Progenitor cell of endocrine pancreas (in vitro differentiated cells): ENCODE data around the gene STARD3. TPM values are rescaled to one million over a fixed set of nuclear protein-coding genes. Genes with fewer than 3 reads are reported as not detected.
"Not testable (repeated sequence)": the region's sequence is repeated elsewhere in the genome, so short reads cannot be mapped to it uniquely, and the experiment has no call there.

ENCODE experiments used
- DNase-seq: peaks from one replicate; pipeline ENCODE4 v3.0.0; 2021; ENCODE audit warnings: low spot score; ENCODE audit not compliant: unreplicated experiment
- H3K27ac Mint-ChIP-seq: 2 replicates; pipeline ENCODE4 v1.8.0; 2021; ENCODE audit warnings: mild to moderate bottlenecking, moderate library complexity, mixed read lengths
- H3K27me3 Mint-ChIP-seq: 2 replicates; pipeline ENCODE4 v1.8.0; 2021; ENCODE audit warnings: mixed read lengths
- H3K36me3 Mint-ChIP-seq: 2 replicates; pipeline ENCODE4 v1.8.0; 2022; ENCODE audit warnings: mixed read lengths; ENCODE audit not compliant: insufficient read depth
- H3K4me1 Mint-ChIP-seq: 2 replicates; pipeline ENCODE4 v1.8.0; 2021; ENCODE audit warnings: low read depth, mixed read lengths
- H3K4me3 Mint-ChIP-seq: 2 replicates; pipeline ENCODE4 v1.8.0; 2021; ENCODE audit warnings: low read depth, mild to moderate bottlenecking, moderate library complexity, mixed read lengths
- H3K9me3 Mint-ChIP-seq: 2 replicates; pipeline ENCODE4 v1.8.0; 2021; ENCODE audit warnings: low read depth, mixed read lengths
- CTCF ChIP-seq: fragments of 200-600 bp; sonication (generic); IDR thresholded peaks from one replicate; pipeline ENCODE4 v1.5.0; 2021; ENCODE audit warnings: antibody characterized with exemption, mild to moderate bottlenecking; ENCODE audit not compliant: unreplicated experiment
- total RNA-seq: library from RNA; stranded (reverse); gene quantifications from 2 replicates; pipeline ENCODE4 v1.2.1, GENCODE V29; 2021

STARD3 gene
- total RNA-seq, 1 donor from 2014 or later, result 57.0 TPM

- Mint-ChIP-seq H3K27me3 (no peaks in the 10 kb centered on the region), H3K4me1 (peaks cover 22% of the 10 kb centered on the region), H3K9me3 (no peaks in the 10 kb centered on the region), H3K36me3 (no peaks in the 10 kb centered on the region), H3K27ac (peak overlapping the region; percentile 62), H3K4me3 (no peak overlapping the region)
- TF ChIP-seq CTCF, result no peak
- DNase-seq, result no peak
These were observed 57.6 kb downstream of the STARD3 start for GRCh38 chr17:39694593-39694992.

GRCh38 chr17:39695089-39695474 lies 58.1 kb downstream of the STARD3 start:
- H3K27ac Mint-ChIP-seq, result peak overlapping the region; percentile 91
- no peaks in the 10 kb centered on the region for H3K36me3 Mint-ChIP-seq
- no peak for DNase-seq
- H3K9me3 Mint-ChIP-seq, result no peaks in the 10 kb centered on the region
- TF ChIP-seq CTCF, result no peak
- H3K4me1 Mint-ChIP-seq, result peaks cover 24% of the 10 kb centered on the region
- no peak overlapping the region for H3K4me3 Mint-ChIP-seq
- H3K27me3 Mint-ChIP-seq, result no peaks in the 10 kb centered on the region

- DNase-seq, result no peak
- no peak overlapping the region for H3K4me3 Mint-ChIP-seq
- H3K36me3 Mint-ChIP-seq, result no peaks in the 10 kb centered on the region
- no peaks in the 10 kb centered on the region for H3K9me3 Mint-ChIP-seq
- H3K27ac Mint-ChIP-seq, result no peak overlapping the region
- no peak for TF ChIP-seq CTCF
- H3K27me3 Mint-ChIP-seq, result no peaks in the 10 kb centered on the region
- H3K4me1 Mint-ChIP-seq, result peaks cover 33% of the 10 kb centered on the region
These were observed 59.8 kb downstream of the STARD3 start for GRCh38 chr17:39696731-39697130.

- DNase-seq, result no peak
- no peak overlapping the region for H3K4me3 Mint-ChIP-seq
- H3K27ac Mint-ChIP-seq, result no peak overlapping the region
- peaks cover 43% of the 10 kb centered on the region for H3K4me1 Mint-ChIP-seq
- no peaks in the 10 kb centered on the region for H3K9me3 Mint-ChIP-seq
- TF ChIP-seq CTCF, result no peak
- H3K27me3 Mint-ChIP-seq, result no peaks in the 10 kb centered on the region
- no peaks in the 10 kb centered on the region for H3K36me3 Mint-ChIP-seq
These were observed 61.0 kb downstream of the STARD3 start for GRCh38 chr17:39697961-39698360.

GRCh38 chr17:39699157-39699817 lies 62.3 kb downstream of the STARD3 start:
- H3K36me3 Mint-ChIP-seq, H3K27me3 Mint-ChIP-seq, H3K9me3 Mint-ChIP-seq, DNase-seq: not testable (repeated sequence)
- peaks cover 53% of the 10 kb centered on the region for H3K4me1 Mint-ChIP-seq
- H3K27ac Mint-ChIP-seq, result peak overlapping the region; percentile 95
- H3K4me3 Mint-ChIP-seq, result peak overlapping the region; percentile 93

GRCh38 chr17:39699818-39700147 lies 62.8 kb downstream of the STARD3 start, which contains the start of gene ERBB2:
TSS of gene ERBB2 (plus strand) at chr17:39700064. CDS start at chr17:39700239, 175 bp downstream.
- peak; percentile 40 for DNase-seq
- Mint-ChIP-seq H3K4me1 (peaks cover 53% of the 10 kb centered on the region), H3K27ac (peak within 1 kb of the TSS; percentile 95), H3K9me3 (no peaks in the 10 kb centered on the region), H3K36me3 (peaks cover 1% of the 10 kb centered on the region), H3K4me3 (peak within 1 kb of the TSS; percentile 93), H3K27me3 (no peaks in the 10 kb centered on the region)
- TF ChIP-seq CTCF, result no peak
